SK-N-SH treated with all-trans-retinoic acid at 6 μM for 48 hours (cell line): ENCODE results near the gene SLK.

Experiments used
- ATAC-seq: fragments of 200-7000 bp; cut with Tn5 transposase; 3 replicates; pipeline ENCODE4 v1.9.1; 2020; ENCODE audit warnings: mild to moderate bottlenecking, moderate library complexity
- ARNTL ChIP-seq: fragments of 450-650 bp; formaldehyde crosslinking; IDR thresholded peaks from 2 replicates; pipeline ENCODE4 v1.5.0; 2020; ENCODE audit warnings: low read depth, mild to moderate bottlenecking, moderate library complexity, borderline replicate concordance
- BACH2 ChIP-seq: fragments of 250-450 bp; sonication (Bioruptor Pico); IDR thresholded peaks from 2 replicates; pipeline ENCODE4 v1.9.0; 2021; ENCODE audit warnings: mild to moderate bottlenecking, borderline replicate concordance
- CREB5 ChIP-seq: fragments of 250-450 bp; sonication (Bioruptor Pico); IDR thresholded peaks from 2 replicates; pipeline ENCODE4 v1.5.1; 2020; ENCODE audit warnings: low read depth, mild to moderate bottlenecking, moderate library complexity
- ESRRG ChIP-seq: fragments of 250-450 bp; sonication (Bioruptor Pico); IDR thresholded peaks from 2 replicates; pipeline ENCODE4 v1.6.1; 2021; ENCODE audit warnings: mild to moderate bottlenecking
- GLIS3 ChIP-seq: fragments of 250-450 bp; sonication (Bioruptor Pico); IDR thresholded peaks from 2 replicates; pipeline ENCODE4 v1.5.0; 2020; ENCODE audit warnings: mild to moderate bottlenecking, moderate library complexity
- ISL1 ChIP-seq: fragments of 250-450 bp; sonication (Bioruptor Pico); IDR thresholded peaks from 2 replicates; pipeline ENCODE4 v2.1.2; 2022; ENCODE audit warnings: mild to moderate bottlenecking, moderate library complexity
- OSR1 ChIP-seq: fragments of 250-450 bp; sonication (Bioruptor Pico); IDR thresholded peaks from 2 replicates; pipeline ENCODE4 v1.8.0; 2022; ENCODE audit warnings: moderate library complexity, mild to moderate bottlenecking, inconsistent platforms
- PATZ1 ChIP-seq: fragments of 250-450 bp; sonication (Bioruptor Pico); IDR thresholded peaks from 2 replicates; pipeline ENCODE4 v1.8.0; 2020; ENCODE audit warnings: mild to moderate bottlenecking, moderate library complexity, borderline replicate concordance
- POU6F1 ChIP-seq: fragments of 250-450 bp; sonication (Bioruptor Pico); IDR thresholded peaks from 2 replicates; pipeline ENCODE4 v1.8.0; 2021; ENCODE audit warnings: low read depth, mild to moderate bottlenecking, moderate library complexity, borderline replicate concordance
- PPARA ChIP-seq: fragments of 250-450 bp; sonication (Bioruptor Pico); IDR thresholded peaks from 2 replicates; pipeline ENCODE4 v1.5.0; 2020; ENCODE audit warnings: mild to moderate bottlenecking, borderline replicate concordance
- RARB ChIP-seq: fragments of 250-450 bp; sonication (Bioruptor Pico); IDR thresholded peaks from 2 replicates; pipeline ENCODE4 v1.8.0; 2021; ENCODE audit warnings: mild to moderate bottlenecking, moderate library complexity
- SNAI2 ChIP-seq: fragments of 250-450 bp; sonication (Bioruptor Pico); IDR thresholded peaks from 2 replicates; pipeline ENCODE4 v1.5.0; 2020; ENCODE audit warnings: mild to moderate bottlenecking, moderate library complexity
- TCF4 ChIP-seq: fragments of 250-450 bp; sonication (Bioruptor Pico); IDR thresholded peaks from 2 replicates; pipeline ENCODE4 v1.8.0; 2021; ENCODE audit warnings: mild to moderate bottlenecking, moderate library complexity, borderline replicate concordance
- TOX ChIP-seq: fragments of 250-450 bp; sonication (Bioruptor Pico); IDR thresholded peaks from 2 replicates; pipeline ENCODE4 v1.8.0; 2021; ENCODE audit warnings: mild to moderate bottlenecking, moderate library complexity, borderline replicate concordance
- TSHZ2 ChIP-seq: fragments of 250-450 bp; sonication (Bioruptor Pico); IDR thresholded peaks from 2 replicates; pipeline ENCODE4 v1.5.0; 2020; ENCODE audit warnings: mild to moderate bottlenecking, moderate library complexity
- ZC3H10 ChIP-seq: fragments of 250-450 bp; sonication (Bioruptor Pico); IDR thresholded peaks from 2 replicates; pipeline ENCODE4 v1.5.1; 2021; ENCODE audit warnings: mild to moderate bottlenecking, moderate library complexity
- ZFP3 ChIP-seq: fragments of 250-450 bp; sonication (Bioruptor Pico); IDR thresholded peaks from 2 replicates; pipeline ENCODE4 v1.5.0; 2020; ENCODE audit warnings: mild to moderate bottlenecking, moderate library complexity
- ZFP30 ChIP-seq: fragments of 450-650 bp; formaldehyde crosslinking; IDR thresholded peaks from 2 replicates; pipeline ENCODE4 v1.5.0; 2022; ENCODE audit warnings: mild to moderate bottlenecking, moderate library complexity
- ZNF565 ChIP-seq: fragments of 450-650 bp; formaldehyde crosslinking; conservative IDR thresholded peaks from 2 replicates; pipeline ENCODE4 v1.5.0; 2020; ENCODE audit warnings: low read depth, mild to moderate bottlenecking, moderate library complexity
- ZNF70 ChIP-seq: fragments of 450-650 bp; formaldehyde crosslinking; IDR thresholded peaks from 2 replicates; pipeline ENCODE4 v1.5.0; 2020; ENCODE audit warnings: mild to moderate bottlenecking, moderate library complexity
- ZNF8 ChIP-seq: fragments of 450-650 bp; formaldehyde crosslinking; IDR thresholded peaks from 2 replicates; pipeline ENCODE4 v1.5.0; 2020; ENCODE audit warnings: mild to moderate bottlenecking, moderate library complexity
- TF ChIP-seq, protein P1 (sequence below): fragments of 250-450 bp; sonication (Bioruptor Pico); IDR thresholded peaks from 2 replicates; pipeline ENCODE4 v1.5.1; 2021; ENCODE audit warnings: mild to moderate bottlenecking, moderate library complexity

The SLK gene

DNA sequence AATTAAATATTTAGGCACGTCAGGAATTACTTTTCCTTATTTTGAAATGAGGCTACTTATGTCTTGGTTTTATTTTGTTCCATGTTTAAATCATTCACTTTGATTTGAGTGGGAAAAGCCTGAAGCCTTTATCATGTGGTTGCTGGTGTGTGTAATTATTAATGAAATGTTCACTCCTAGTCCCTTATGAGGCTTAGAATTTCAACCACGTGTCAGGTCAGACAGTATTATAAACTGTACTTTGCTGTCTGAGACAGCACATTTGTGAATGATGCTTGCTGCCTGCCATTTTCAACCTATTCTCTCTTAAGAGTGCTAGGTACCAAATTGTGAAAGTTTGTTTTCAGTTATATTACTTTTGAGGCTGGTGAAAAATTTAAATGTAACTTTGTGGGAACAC is 59.8 kb downstream of the SLK start:
- no peak for ATAC-seq
- no peak for TF ChIP-seq RARB

GRCh38 chr10:104028146-104028545 is 61.2 kb downstream of the SLK start:
- TF ChIP-seq CREB5 (CRISPR knock-in tag), result no peak
- TF ChIP-seq ZFP3, result no peak
- TF ChIP-seq TCF4, result no peak
- no peak for TF ChIP-seq ZNF8 (CRISPR knock-in tag)
- TF ChIP-seq ISL1 (CRISPR knock-in tag), result no peak
- no peak for TF ChIP-seq ESRRG (CRISPR knock-in tag)
- no peak for TF ChIP-seq RARB
- no peak for TF ChIP-seq ZNF70
- TF ChIP-seq, protein P1, sequence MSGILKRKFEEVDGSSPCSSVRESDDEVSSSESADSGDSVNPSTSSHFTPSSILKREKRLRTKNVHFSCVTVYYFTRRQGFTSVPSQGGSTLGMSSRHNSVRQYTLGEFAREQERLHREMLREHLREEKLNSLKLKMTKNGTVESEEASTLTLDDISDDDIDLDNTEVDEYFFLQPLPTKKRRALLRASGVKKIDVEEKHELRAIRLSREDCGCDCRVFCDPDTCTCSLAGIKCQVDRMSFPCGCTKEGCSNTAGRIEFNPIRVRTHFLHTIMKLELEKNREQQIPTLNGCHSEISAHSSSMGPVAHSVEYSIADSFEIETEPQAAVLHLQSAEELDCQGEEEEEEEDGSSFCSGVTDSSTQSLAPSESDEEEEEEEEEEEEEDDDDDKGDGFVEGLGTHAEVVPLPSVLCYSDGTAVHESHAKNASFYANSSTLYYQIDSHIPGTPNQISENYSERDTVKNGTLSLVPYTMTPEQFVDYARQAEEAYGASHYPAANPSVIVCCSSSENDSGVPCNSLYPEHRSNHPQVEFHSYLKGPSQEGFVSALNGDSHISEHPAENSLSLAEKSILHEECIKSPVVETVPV, result no peak
- TF ChIP-seq OSR1, result no peak
- TF ChIP-seq POU6F1 (CRISPR knock-in tag), result no peak
- no peak for TF ChIP-seq ARNTL (CRISPR knock-in tag)
- no peak for TF ChIP-seq BACH2 (CRISPR knock-in tag)
- TF ChIP-seq ZC3H10 (CRISPR knock-in tag), result no peak
- no peak for TF ChIP-seq GLIS3 (CRISPR knock-in tag)
- TF ChIP-seq TSHZ2, result no peak
- TF ChIP-seq PPARA (CRISPR knock-in tag), result no peak
- TF ChIP-seq ZFP30 (CRISPR knock-in tag), result no peak
- no peak for TF ChIP-seq SNAI2 (CRISPR knock-in tag)
- TF ChIP-seq PATZ1 (CRISPR knock-in tag), result no peak
- peak; percentile 87 for ATAC-seq

DNA sequence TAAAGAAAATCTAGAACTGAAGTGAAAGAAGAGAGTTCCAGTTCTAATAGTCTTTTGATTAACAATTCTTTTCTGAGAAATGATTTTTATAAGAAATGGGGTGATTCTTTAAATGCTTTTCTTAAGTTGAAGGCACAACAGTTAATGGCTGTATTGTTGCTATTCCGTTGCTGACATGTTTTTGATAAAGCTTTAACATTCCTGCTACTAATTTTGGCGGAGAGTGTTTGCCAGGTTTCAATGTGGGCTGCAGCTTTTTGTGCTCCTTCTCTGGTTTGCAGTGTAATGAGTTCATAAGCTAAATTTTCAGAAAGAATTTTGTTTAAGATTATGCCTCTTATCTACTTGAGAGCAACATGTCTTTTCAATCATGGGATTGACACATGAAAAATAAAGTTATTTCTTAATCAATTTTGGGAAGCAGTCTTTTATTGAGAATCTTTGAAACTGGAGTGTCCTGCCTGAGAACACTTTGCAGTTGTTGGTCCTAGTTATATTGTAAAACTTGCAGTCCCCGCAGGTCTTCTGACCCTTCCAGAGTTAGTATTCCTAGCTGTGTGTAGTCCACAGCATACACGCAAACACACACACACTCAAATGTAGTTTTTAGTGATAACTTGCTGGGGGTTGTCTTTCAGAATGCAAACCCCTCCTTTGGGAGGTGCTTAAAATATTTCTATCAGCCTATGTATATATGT is 62.0 kb downstream of the SLK start:
- no peak for ATAC-seq
- no peak for TF ChIP-seq ZC3H10 (CRISPR knock-in tag)
- no peak for TF ChIP-seq OSR1
- TF ChIP-seq PPARA (CRISPR knock-in tag), result no peak
- no peak for TF ChIP-seq ZNF8 (CRISPR knock-in tag)
- no peak for TF ChIP-seq GLIS3 (CRISPR knock-in tag)
- no peak for TF ChIP-seq ZNF565 (CRISPR knock-in tag)
- TF ChIP-seq SNAI2 (CRISPR knock-in tag), result no peak
- TF ChIP-seq POU6F1 (CRISPR knock-in tag), result no peak
- no peak for TF ChIP-seq RARB
- no peak for TF ChIP-seq ZNF70
- no peak for TF ChIP-seq BACH2 (CRISPR knock-in tag)
- no peak for TF ChIP-seq TCF4
- no peak for TF ChIP-seq TOX (CRISPR knock-in tag)
- no peak for TF ChIP-seq ISL1 (CRISPR knock-in tag)
- no peak for TF ChIP-seq ESRRG (CRISPR knock-in tag)
- TF ChIP-seq, protein P1, result no peak
